SH-SY5Y (cell line): Measurements from ENCODE around the gene SCP2.

ENCODE experiments used
- GATA2 ChIP-seq: IDR thresholded peaks from 2 replicates; pipeline ENCODE4 v1.6.1; 2011; ENCODE audit warnings: mild to moderate bottlenecking, low read depth, low read length
- GATA3 ChIP-seq: IDR thresholded peaks from 2 replicates; pipeline ENCODE4 v1.6.1; 2011; ENCODE audit warnings: low read depth, mild to moderate bottlenecking, low read length, moderate library complexity

GRCh38 chr1:52996653-52997052, 69.6 kb downstream of the SCP2 start:
- no peak for TF ChIP-seq GATA3
- TF ChIP-seq GATA2: no peak
